Measurements from ENCODE around the gene MTX2.

- no peak for TF ChIP-seq CTCF (IDR thresholded peaks at IDR 0.05)
- TF ChIP-seq POLR2A (IDR thresholded peaks at IDR 0.05): no peak
- TF ChIP-seq POLR2AphosphoS5 (IDR thresholded peaks at IDR 0.05): no peak
Measured at GRCh38 chr2:176285321-176285720, 16.1 kb downstream of the MTX2 start.
